DOHH2 (cell line): ENCODE measurements around the gene ACP4.
"Not testable (repeated sequence)": the region's sequence is repeated elsewhere in the genome, so short reads cannot be mapped to it uniquely, and the experiment has no call there.

ENCODE experiments used
- H3F3A ChIP-seq: fragments of 200-600 bp; sonication (generic), shearing (Covaris generic); 2 replicates; pipeline ENCODE4 v1.6.0; 2016; ENCODE audit warnings: antibody characterized with exemption, mild to moderate bottlenecking; ENCODE audit not compliant: control insufficient read depth, insufficient read depth
- H3K27ac ChIP-seq: fragments of 200-600 bp; sonication (generic); 2 replicates; pipeline ENCODE4 v1.5.1; 2014; ENCODE audit warnings: low read depth, mild to moderate bottlenecking, low read length, moderate library complexity
- H3K27me3 ChIP-seq: fragments of 200-600 bp; sonication (generic); 2 replicates; pipeline ENCODE4 v1.6.1; 2014; ENCODE audit warnings: mild to moderate bottlenecking, low read length, mixed read lengths; ENCODE audit not compliant: control insufficient read depth
- H3K36me3 ChIP-seq: fragments of 200-600 bp; sonication (generic); 2 replicates; pipeline ENCODE4 v1.6.1; 2014; ENCODE audit warnings: mild to moderate bottlenecking, low read length, moderate library complexity, mixed read lengths; ENCODE audit not compliant: control insufficient read depth
- H3K4me1 ChIP-seq: fragments of 200-600 bp; sonication (generic); 2 replicates; pipeline ENCODE4 v1.6.1; 2014; ENCODE audit warnings: mild to moderate bottlenecking, low read length, mixed read lengths; ENCODE audit not compliant: control insufficient read depth
- H3K4me2 ChIP-seq: fragments of 200-600 bp; sonication (generic); 2 replicates; pipeline ENCODE4 v1.6.0; 2014; ENCODE audit warnings: mild to moderate bottlenecking, low read length, moderate library complexity
- H3K4me3 ChIP-seq: fragments of 200-600 bp; sonication (generic); 2 replicates; pipeline ENCODE4 v1.5.1; 2014; ENCODE audit warnings: mild to moderate bottlenecking, low read length, mixed read lengths
- H3K79me2 ChIP-seq: fragments of 200-600 bp; sonication (generic); 2 replicates; pipeline ENCODE4 v1.6.1; 2014; ENCODE audit warnings: mild to moderate bottlenecking, low read length, mixed read lengths; ENCODE audit not compliant: control insufficient read depth
- H3K9me2 ChIP-seq: fragments of 200-600 bp; sonication (generic); replicated peaks from 2 replicates; pipeline ENCODE4 v1.6.1; 2014; ENCODE audit warnings: mild to moderate bottlenecking, low read length, mixed read lengths; ENCODE audit not compliant: control insufficient read depth
- H3K9me3 ChIP-seq: fragments of 200-600 bp; sonication (generic); 2 replicates; pipeline ENCODE4 v1.6.1; 2014; ENCODE audit warnings: antibody characterized with exemption, low read length, mixed read lengths; ENCODE audit not compliant: control insufficient read depth, insufficient read depth
- H4K20me1 ChIP-seq: fragments of 200-600 bp; sonication (generic); 2 replicates; pipeline ENCODE4 v1.6.0; 2014; ENCODE audit warnings: low read depth, mild to moderate bottlenecking, antibody characterized with exemption, low read length, moderate library complexity; ENCODE audit not compliant: control insufficient read depth, insufficient read depth
- CTCF ChIP-seq: fragments of 200-600 bp; sonication (generic); IDR thresholded peaks from one replicate; pipeline ENCODE4 v1.5.1; 2014; ENCODE audit warnings: antibody characterized with exemption, mild to moderate bottlenecking, low read depth, low read length; ENCODE audit not compliant: poor library complexity, severe bottlenecking
- EZH2phosphoT487 ChIP-seq: fragments of 200-600 bp; sonication (generic); IDR thresholded peaks from 2 replicates; pipeline ENCODE4 v1.6.1; 2017; ENCODE audit warnings: borderline replicate concordance, mild to moderate bottlenecking, antibody characterized with exemption, low read length, moderate library complexity, mixed read lengths

ACP4 gene

GRCh38 chr19:50764409-50764808, 25.8 kb upstream of the ACP4 start:
- TF ChIP-seq EZH2phosphoT487 (no peak), CTCF (no peak)
- H3K4me3 ChIP-seq: no peak overlapping the region

GRCh38 chr19:50766746-50767145, 23.5 kb upstream of the ACP4 start:
- H3K4me1 ChIP-seq, H3K79me2 ChIP-seq, H3K36me3 ChIP-seq: not testable (repeated sequence)

More at GRCh38 chr19:50764409-50764808, 25.8 kb upstream of the ACP4 start:
- Histone ChIP-seq H3K79me2 (no peaks in the 10 kb centered on the region), H3F3A (no peaks in the 10 kb centered on the region), H3K4me1 (no peaks in the 10 kb centered on the region), H3K27ac (no peak overlapping the region), H3K27me3 (no peaks in the 10 kb centered on the region), H3K9me3 (no peaks in the 10 kb centered on the region), H3K36me3 (no peaks in the 10 kb centered on the region), H3K9me2 (no peaks in the 10 kb centered on the region), H3K4me2 (no peak overlapping the region), H4K20me1 (no peaks in the 10 kb centered on the region)

GRCh38 chr19:50767263-50767662, 23.0 kb upstream of the ACP4 start:
- not testable (repeated sequence) for H4K20me1 ChIP-seq, H3K27me3 ChIP-seq, H3K36me3 ChIP-seq, H3K27ac ChIP-seq, H3K4me1 ChIP-seq, H3K9me3 ChIP-seq, H3K4me3 ChIP-seq, H3K9me2 ChIP-seq, H3F3A ChIP-seq, H3K4me2 ChIP-seq, H3K79me2 ChIP-seq

More at GRCh38 chr19:50766746-50767145, 23.5 kb upstream of the ACP4 start:
- not testable (repeated sequence) for H3K9me2 ChIP-seq, H3F3A ChIP-seq, H3K27ac ChIP-seq, H4K20me1 ChIP-seq, H3K4me3 ChIP-seq, H3K27me3 ChIP-seq, H3K4me2 ChIP-seq, H3K9me3 ChIP-seq

- no peaks in the 10 kb centered on the region for H3K4me1 ChIP-seq
- H3F3A ChIP-seq: no peaks in the 10 kb centered on the region
- TF ChIP-seq CTCF: no peak
- TF ChIP-seq EZH2phosphoT487: no peak
- no peak overlapping the region for H3K27ac ChIP-seq
- no peak overlapping the region for H3K4me2 ChIP-seq
- H3K27me3 ChIP-seq: no peaks in the 10 kb centered on the region
- no peaks in the 10 kb centered on the region for H3K36me3 ChIP-seq
- no peaks in the 10 kb centered on the region for H3K9me3 ChIP-seq
- no peak overlapping the region for H3K4me3 ChIP-seq
- no peaks in the 10 kb centered on the region for H3K79me2 ChIP-seq
- no peaks in the 10 kb centered on the region for H3K9me2 ChIP-seq
- H4K20me1 ChIP-seq: no peaks in the 10 kb centered on the region
Observed at GRCh38 chr19:50768277-50768676, 21.9 kb upstream of the ACP4 start.

- H3K36me3 ChIP-seq, H3K27me3 ChIP-seq, H3K9me3 ChIP-seq, H3K79me2 ChIP-seq, H3K4me1 ChIP-seq, H3K4me2 ChIP-seq, H3K9me2 ChIP-seq, H4K20me1 ChIP-seq, H3F3A ChIP-seq, H3K4me3 ChIP-seq, H3K27ac ChIP-seq: not testable (repeated sequence)
Observed at GRCh38 chr19:50770164-50770563, 20.1 kb upstream of the ACP4 start, which contains the start of gene GPR32. GPR32 (plus strand) TSS chr19:50770464; CDS start chr19:50770601, 137 bp downstream.
